ENCODE data around the gene MGST2.

The MGST2 gene

DNA sequence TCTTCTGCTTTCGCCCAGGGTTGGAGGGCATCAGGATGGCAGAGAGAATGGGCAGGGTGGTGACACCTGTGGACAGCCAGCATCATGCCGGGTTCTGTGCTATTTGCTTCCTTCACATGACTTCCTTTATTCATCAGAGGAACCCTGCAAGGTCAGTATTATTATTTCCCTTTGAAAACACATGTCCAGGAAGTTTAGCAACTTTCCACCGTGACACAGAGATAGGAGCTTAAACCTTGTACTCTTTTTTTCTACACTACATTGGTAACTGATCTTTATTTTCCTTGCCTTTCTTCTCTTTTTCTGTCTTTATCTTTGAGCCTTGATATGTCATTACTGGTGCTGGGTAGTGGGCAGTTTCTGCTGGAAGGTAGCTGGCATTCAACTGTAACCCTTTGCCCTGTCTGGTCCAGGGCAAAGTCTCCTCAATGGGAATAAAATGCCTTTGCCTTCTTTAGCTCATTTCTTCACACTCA is 5.0 kb upstream of the MGST2 start:
- no peaks in the 10 kb centered on the region for H3K9me3 ChIP-seq (ENCODE audit: low read depth, low read length)
- DNase-seq (ENCODE audit: low read depth, low spot score), result no peak
- TF ChIP-seq POLR2AphosphoS5 (IDR thresholded peaks at IDR 0.05; ENCODE audit: borderline replicate concordance, low read depth, low read length), result no peak
- TF ChIP-seq EZH2 (IDR thresholded peaks at IDR 0.05), result no peak
- no peak for TF ChIP-seq FOXP2 (optimal IDR thresholded peaks at IDR 0.05; ENCODE audit: control extremely low read depth, extremely low read length, insufficient read depth)
- no peaks in the 10 kb centered on the region for H3K36me3 ChIP-seq (ENCODE audit: insufficient read depth, low read length)
- H3K27ac ChIP-seq, result no peak overlapping the region
- H3K4me3 ChIP-seq, result no peak overlapping the region
- no peak overlapping the region for H3K9ac ChIP-seq (ENCODE audit: insufficient read length)

DNA sequence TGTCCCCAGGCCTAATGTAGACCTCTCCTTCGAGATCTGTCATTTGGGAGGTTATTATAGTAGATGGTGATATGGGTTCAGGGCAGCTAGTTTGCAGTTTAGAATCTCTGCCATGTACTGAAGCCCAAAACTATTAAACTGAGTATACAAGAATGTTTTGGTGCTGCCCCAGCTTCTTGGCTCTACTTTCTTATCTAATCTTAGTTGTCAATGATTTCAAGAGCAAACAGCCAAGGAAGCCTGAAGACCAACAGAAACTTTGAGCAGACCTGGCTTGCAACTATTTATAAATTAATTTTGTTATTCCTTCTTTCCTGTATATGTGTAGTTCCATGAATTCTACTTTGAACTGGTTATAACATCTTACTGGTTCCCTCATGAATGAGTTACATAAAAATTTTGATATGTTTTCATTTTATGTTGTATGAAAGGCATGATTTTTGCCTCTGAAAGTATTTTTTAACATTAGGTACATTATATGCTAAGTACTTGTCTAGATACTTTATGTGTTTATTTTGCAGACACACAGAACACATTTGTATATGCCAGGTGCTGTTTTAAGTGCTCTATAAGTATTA is 2.0 kb upstream of the MGST2 start:
- H3K9me3 ChIP-seq (ENCODE audit: low read depth, low read length), result no peaks in the 10 kb centered on the region

DNA sequence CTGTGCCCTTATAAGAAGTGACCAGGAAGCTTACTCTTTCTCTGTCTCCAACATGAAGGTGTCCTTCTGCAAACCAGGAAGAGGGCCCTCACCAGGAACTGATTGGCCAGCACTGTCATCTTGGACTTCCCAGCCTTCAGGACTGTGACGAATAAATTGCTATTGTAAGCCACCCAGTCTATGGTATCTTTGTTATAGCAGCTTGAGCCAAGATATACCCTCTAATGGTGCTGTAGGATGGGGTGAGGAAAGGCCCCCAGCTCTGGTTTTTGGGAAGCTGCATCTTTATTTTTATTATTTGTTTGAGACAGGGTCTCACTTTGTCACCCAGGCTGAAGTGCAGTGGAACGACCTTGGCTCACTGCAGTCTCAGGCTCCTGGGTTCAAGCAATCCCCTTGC is 1.2 kb upstream of the MGST2 start:
- TF ChIP-seq POLR2AphosphoS5 (IDR thresholded peaks at IDR 0.05; ENCODE audit: borderline replicate concordance, low read depth, low read length), result no peak
- no peak for TF ChIP-seq FOXP2 (optimal IDR thresholded peaks at IDR 0.05; ENCODE audit: control extremely low read depth, extremely low read length, insufficient read depth)
- TF ChIP-seq EZH2 (IDR thresholded peaks at IDR 0.05), result no peak
- Histone ChIP-seq H3K36me3 (ENCODE audit: insufficient read depth, low read length) (no peaks in the 10 kb centered on the region), H3K9me3 (ENCODE audit: low read depth, low read length) (no peaks in the 10 kb centered on the region), H3K9ac (ENCODE audit: insufficient read length) (no peak overlapping the region), H3K4me3 (no peak overlapping the region), H3K27ac (no peak overlapping the region)
- DNase-seq (ENCODE audit: low read depth, low spot score), result no peak

More for the DNA sequence above, 2.0 kb upstream of the MGST2 start:
- TF ChIP-seq EZH2 (IDR thresholded peaks at IDR 0.05), result no peak
- no peak overlapping the region for H3K9ac ChIP-seq (ENCODE audit: insufficient read length)
- no peaks in the 10 kb centered on the region for H3K36me3 ChIP-seq (ENCODE audit: insufficient read depth, low read length)
- no peak overlapping the region for H3K4me3 ChIP-seq
- DNase-seq (ENCODE audit: low read depth, low spot score), result no peak
- no peak overlapping the region for H3K27ac ChIP-seq

DNA sequence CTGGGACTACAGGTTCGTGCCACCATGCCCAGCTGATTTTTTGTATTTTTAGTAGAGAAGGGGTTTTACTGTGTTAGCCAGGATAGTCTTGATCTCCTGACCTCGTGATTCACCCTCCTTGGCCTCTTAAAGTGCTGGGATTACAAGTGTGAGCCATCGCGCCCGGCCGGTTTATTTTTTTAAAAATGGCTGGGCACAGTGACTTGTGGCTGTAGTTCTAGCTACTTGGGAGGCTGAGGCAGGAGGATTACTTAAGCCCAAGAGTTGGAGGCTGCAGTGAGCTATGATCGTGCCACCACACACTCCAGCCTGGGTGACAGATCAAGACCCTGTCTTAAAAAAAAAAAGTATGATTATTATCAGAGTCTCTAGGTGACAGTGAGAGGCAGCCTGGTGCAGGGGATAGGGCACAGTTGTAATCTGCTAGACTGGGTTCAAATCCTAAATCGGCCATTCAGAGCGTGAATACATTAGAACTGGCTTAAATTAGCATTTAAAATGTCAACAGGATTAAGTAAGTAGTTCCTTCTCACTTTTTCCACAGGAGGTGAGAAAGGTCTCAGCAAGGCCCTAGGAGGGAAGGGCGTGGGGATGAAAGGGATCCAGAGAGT is 435 bp upstream of the MGST2 start:
- H3K4me3 ChIP-seq, result no peak overlapping the region
- H3K9ac ChIP-seq (ENCODE audit: insufficient read length), result no peak overlapping the region
- H3K27ac ChIP-seq, result no peak overlapping the region
- H3K9me3 ChIP-seq (ENCODE audit: low read depth, low read length), result no peaks in the 10 kb centered on the region
- no peak for DNase-seq (ENCODE audit: low read depth, low spot score)
- H3K36me3 ChIP-seq (ENCODE audit: insufficient read depth, low read length), result no peaks in the 10 kb centered on the region
- no peak for TF ChIP-seq FOXP2 (optimal IDR thresholded peaks at IDR 0.05; ENCODE audit: control extremely low read depth, extremely low read length, insufficient read depth)
- no peak for TF ChIP-seq POLR2AphosphoS5 (IDR thresholded peaks at IDR 0.05; ENCODE audit: borderline replicate concordance, low read depth, low read length)
- TF ChIP-seq EZH2 (IDR thresholded peaks at IDR 0.05), result no peak

DNA sequence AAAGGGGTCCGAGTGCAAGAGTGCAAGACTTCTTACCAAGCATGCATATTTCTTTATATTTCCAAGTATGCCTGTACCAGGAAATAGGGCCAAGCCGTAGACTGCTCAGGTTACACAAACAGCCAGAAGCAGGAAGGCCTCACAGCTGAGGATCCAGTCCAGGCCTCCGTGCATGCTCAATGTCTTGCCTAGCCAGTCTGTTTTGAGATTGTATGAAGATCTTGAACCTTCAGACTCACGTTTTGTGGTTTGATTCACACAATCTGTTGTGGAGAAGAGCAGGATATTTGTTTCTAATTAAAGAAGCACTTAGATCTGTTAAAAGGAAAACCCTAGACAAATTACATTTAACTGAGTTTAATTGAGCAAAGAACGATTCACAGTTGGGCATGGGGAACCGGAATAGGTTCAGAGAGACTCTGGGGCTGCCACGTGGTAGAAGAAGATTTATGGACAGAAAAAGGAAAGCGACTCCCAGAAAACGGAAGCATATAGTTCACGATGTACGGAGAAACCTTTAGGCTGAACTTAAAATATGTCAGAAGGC is 1.2 kb downstream of the MGST2 start:
- no peak for DNase-seq (ENCODE audit: low read depth, low spot score)
- TF ChIP-seq POLR2AphosphoS5 (IDR thresholded peaks at IDR 0.05; ENCODE audit: borderline replicate concordance, low read depth, low read length) (no peak), EZH2 (IDR thresholded peaks at IDR 0.05) (no peak), FOXP2 (optimal IDR thresholded peaks at IDR 0.05; ENCODE audit: control extremely low read depth, extremely low read length, insufficient read depth) (no peak)
- Histone ChIP-seq H3K4me3 (no peak overlapping the region), H3K9ac (ENCODE audit: insufficient read length) (no peak overlapping the region), H3K9me3 (ENCODE audit: low read depth, low read length) (no peaks in the 10 kb centered on the region), H3K36me3 (ENCODE audit: insufficient read depth, low read length) (no peaks in the 10 kb centered on the region), H3K27ac (no peak overlapping the region)

DNA sequence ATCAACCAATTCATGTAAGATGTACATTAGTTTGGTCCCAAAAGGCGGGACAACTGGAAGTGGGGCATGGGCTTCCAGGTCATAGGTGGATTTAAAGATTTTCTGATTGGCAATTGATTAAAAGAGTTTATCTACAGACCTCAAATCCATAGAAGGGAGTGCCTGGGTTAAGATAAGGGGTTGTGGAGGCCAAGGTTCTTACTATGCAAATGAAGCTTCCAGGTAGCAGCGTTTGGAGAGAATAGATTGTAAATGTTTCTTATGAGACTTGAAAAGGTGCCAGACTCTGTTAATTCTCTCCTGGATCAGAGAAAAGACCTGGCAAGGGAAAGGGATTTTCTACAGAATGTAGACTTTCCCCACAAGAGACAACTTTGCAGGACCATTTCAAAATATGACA is 2.4 kb downstream of the MGST2 start:
- H3K9me3 ChIP-seq (ENCODE audit: low read depth, low read length), result no peaks in the 10 kb centered on the region
- no peak overlapping the region for H3K27ac ChIP-seq
- DNase-seq (ENCODE audit: low read depth, low spot score), result no peak
- no peaks in the 10 kb centered on the region for H3K36me3 ChIP-seq (ENCODE audit: insufficient read depth, low read length)
- TF ChIP-seq POLR2AphosphoS5 (IDR thresholded peaks at IDR 0.05; ENCODE audit: borderline replicate concordance, low read depth, low read length), result no peak
- no peak for TF ChIP-seq EZH2 (IDR thresholded peaks at IDR 0.05)
- TF ChIP-seq FOXP2 (optimal IDR thresholded peaks at IDR 0.05; ENCODE audit: control extremely low read depth, extremely low read length, insufficient read depth), result no peak
- no peak overlapping the region for H3K9ac ChIP-seq (ENCODE audit: insufficient read length)
- H3K4me3 ChIP-seq, result no peak overlapping the region

DNA sequence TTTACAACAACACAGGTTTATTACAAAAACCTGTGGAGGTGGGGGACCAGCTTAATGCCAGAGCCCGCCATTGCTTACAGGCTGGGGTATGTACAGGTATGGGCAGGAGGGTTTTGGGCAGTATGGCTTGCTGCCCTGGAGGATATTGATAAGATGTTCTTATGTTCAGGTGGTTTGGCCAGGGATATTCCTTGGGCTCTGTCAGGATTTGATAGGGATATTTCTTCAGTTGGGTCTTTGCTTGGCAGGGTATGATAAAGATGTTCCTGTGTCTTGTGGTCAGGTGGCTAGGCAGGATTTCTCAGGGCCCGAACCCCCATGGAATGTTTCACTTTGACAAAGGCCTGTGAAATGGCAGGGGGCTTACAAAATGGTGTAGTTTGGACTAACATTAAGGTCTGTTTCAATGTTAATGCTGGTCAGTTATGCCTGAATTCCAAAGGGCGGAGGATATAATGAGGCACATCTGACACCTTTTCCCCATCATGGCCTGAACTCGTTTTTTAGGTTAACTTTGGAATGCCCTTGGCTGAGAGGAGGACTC is 3.1 kb downstream of the MGST2 start:
- TF ChIP-seq EZH2 (IDR thresholded peaks at IDR 0.05) (no peak), FOXP2 (optimal IDR thresholded peaks at IDR 0.05; ENCODE audit: control extremely low read depth, extremely low read length, insufficient read depth) (no peak), POLR2AphosphoS5 (IDR thresholded peaks at IDR 0.05; ENCODE audit: borderline replicate concordance, low read depth, low read length) (no peak)
- H3K27ac ChIP-seq, result no peak overlapping the region
- no peak for DNase-seq (ENCODE audit: low read depth, low spot score)
- no peak overlapping the region for H3K4me3 ChIP-seq
- no peaks in the 10 kb centered on the region for H3K9me3 ChIP-seq (ENCODE audit: low read depth, low read length)
- H3K36me3 ChIP-seq (ENCODE audit: insufficient read depth, low read length), result no peaks in the 10 kb centered on the region
- H3K9ac ChIP-seq (ENCODE audit: insufficient read length), result no peak overlapping the region

DNA sequence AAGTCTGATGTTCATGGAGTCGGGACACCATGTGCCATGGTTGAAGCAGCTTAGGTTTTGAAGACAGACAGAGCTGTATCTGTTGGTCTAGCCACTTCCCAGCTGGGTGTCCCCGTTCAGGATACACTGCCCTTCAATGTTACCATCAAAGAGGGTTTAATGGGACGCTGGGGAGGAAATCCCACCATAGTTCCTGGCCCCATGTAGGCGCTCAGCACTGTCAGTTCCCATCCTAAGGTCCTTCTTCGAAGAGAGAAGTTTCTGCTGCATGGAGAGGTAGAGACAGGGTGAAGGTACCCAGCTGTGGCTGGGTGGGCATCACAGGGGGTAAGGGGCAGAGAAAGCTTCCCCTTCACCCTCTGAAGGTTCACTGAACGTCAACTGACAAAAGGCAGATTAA is 3.7 kb downstream of the MGST2 start:
- no peaks in the 10 kb centered on the region for H3K36me3 ChIP-seq (ENCODE audit: insufficient read depth, low read length)
- no peak overlapping the region for H3K4me3 ChIP-seq
- DNase-seq (ENCODE audit: low read depth, low spot score), result no peak
- no peaks in the 10 kb centered on the region for H3K9me3 ChIP-seq (ENCODE audit: low read depth, low read length)
- no peak overlapping the region for H3K27ac ChIP-seq
- H3K9ac ChIP-seq (ENCODE audit: insufficient read length), result no peak overlapping the region
- TF ChIP-seq POLR2AphosphoS5 (IDR thresholded peaks at IDR 0.05; ENCODE audit: borderline replicate concordance, low read depth, low read length) (no peak), EZH2 (IDR thresholded peaks at IDR 0.05) (no peak), FOXP2 (optimal IDR thresholded peaks at IDR 0.05; ENCODE audit: control extremely low read depth, extremely low read length, insufficient read depth) (no peak)
